GM18502 (cell line): ENCODE data around the gene HNRNPDL.
"Not testable (repeated sequence)": the region's sequence is repeated elsewhere in the genome, so short reads cannot be mapped to it uniquely, and the experiment has no call there.

Experiments used
- ATAC-seq: cut with Tn5 transposase; IDR thresholded peaks from one replicate; pipeline ENCODE4 v1.9.1; 2021; ENCODE audit warnings: mild to moderate bottlenecking; ENCODE audit not compliant: unreplicated experiment, poor library complexity

Gene HNRNPDL

DNA sequence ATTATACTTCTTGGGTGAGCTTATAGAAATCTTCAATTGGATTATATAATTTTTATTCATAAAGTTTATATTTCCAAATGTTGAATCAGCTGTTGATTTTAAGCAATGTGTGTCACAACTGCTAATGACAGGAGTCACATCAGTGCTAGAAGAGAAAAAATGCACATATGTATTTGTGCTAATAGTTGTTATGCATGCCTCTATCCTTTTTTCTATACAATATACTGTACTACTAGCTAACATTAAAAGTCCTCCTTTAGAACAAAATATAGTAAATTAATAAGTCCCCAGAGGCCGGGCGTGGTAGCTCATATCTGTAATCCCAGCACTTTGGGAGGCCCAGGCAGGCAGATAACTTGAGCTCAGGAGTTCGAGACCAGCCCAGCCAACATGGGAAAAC, 32.7 kb downstream of the HNRNPDL start:
- no peak for ATAC-seq

DNA sequence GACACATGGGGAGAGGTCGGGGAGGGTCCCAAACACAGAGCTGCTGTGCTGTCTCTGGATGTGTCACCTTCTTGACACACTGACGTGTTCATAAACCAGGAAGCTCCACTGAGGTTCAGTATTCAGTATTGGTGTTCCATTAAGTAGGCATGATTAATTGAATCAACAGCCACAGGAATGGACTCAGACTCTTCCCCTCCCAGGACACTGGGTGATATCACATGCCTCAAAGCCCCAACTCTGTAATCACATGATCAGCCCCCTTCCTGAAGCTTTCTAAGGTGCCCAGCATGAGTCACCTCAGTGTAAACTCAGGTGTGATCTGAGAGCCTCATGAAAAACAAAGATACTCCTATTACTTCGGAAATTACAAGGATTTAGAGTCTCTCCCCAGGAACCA, 35.4 kb downstream of the HNRNPDL start:
- ATAC-seq = no peak

DNA sequence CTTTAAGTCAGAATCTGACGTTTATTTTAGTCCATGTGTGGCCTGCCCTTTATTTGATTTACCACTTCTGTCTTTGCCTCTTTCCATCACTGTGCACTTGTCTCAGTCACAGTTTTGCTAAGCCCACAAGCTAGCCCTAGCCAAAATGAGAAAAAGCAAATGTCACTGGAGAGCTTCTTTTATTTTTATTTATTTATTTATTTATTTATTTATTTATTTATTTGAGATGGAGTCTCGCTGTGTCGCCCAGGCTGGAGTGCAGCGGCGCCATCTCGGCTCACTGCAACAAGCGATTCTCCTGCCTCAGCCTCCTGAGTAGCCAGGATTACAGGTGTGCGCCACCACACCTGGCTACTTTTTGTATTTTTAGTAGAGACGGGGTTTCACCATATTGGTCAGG, 40.2 kb downstream of the HNRNPDL start:
- ATAC-seq = not testable (repeated sequence)

DNA sequence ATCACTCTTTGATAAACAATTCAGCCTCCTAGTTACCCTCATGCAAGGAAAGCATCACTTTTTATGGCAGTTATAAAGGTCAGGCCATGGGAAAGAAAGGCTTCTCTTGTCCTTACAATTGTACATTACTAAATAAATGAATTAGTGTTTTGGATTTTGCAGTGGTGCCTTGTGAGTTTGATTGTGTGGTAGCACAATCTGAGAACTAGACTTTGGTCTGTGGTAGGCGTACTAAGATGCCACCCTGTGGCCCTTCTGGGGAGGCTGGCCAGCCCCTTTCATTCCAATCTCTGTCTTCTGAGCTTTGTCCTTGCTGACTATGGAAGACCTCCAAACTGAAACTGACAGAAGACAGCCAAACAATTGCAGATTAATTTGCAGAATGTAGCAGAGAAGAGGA, 41.9 kb downstream of the HNRNPDL start:
- no peak for ATAC-seq

DNA sequence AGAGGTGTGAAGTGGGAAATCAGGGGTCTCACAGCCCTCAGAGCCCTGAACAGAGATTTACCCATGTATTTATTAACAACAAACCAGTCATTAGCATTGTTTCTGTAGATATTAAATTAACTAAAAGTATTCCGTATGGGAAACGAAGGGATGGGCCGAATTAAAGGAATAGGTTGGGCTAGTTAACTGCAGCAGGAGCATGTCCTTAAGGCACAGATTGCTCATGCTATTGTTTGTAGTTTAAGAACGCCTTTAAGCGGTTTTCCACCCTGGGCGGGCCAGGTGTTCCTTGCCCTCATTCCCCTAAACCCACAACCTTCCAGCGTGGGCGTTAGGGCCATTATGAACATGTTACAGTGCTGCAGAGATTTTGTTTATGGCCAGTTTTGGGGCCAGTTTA, 44.0 kb downstream of the HNRNPDL start:
- not testable (repeated sequence) for ATAC-seq

DNA sequence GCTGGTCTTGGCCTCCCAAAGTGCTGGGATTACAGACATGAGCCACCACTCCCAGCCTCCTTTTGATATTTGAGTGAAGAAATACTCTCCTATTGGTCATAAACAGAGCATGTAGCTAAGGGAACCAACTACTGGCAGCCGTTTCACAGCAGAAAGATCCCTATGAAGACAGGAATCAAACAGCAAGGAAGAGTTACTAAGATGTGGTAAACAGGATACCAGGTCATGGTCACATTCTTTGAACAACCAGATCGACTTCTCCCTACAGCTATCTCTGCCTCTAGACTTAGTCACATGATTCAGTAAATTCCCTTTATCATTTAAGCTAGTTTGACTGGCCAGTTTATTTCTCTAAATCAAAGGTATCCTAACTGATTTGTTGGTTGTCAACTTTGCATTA, 47.5 kb downstream of the HNRNPDL start:
- no peak for ATAC-seq

DNA sequence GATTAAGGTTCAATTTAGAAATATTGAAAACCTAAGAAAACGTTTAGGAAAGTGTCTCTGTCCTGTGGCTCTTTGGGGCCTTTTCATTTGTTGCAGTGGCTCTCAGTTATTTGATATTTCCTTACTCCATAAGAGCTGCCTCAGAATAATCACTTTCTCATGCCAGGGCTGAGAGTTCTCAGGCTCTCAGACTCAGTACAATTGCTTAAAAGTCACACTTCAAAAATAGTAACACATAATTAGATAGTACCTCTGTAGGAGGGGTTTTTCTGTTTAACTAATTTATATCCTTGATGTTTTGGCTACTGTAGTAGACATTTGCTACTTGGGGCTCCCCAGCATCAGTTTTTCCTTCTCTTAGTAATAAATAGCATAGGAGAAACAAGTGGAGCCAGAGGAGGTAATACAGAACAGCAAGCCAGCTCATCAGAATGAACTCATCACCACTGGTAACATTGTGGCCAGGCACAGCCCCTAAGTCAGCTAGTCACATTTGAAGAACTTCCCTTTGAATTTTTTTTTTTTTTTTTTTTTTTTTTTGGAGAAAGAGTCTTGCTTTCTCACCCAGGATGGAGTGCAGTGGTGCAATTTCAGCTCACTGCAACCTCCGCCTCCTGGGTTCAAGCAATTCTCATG, 48.5 kb downstream of the HNRNPDL start:
- ATAC-seq = no peak

DNA sequence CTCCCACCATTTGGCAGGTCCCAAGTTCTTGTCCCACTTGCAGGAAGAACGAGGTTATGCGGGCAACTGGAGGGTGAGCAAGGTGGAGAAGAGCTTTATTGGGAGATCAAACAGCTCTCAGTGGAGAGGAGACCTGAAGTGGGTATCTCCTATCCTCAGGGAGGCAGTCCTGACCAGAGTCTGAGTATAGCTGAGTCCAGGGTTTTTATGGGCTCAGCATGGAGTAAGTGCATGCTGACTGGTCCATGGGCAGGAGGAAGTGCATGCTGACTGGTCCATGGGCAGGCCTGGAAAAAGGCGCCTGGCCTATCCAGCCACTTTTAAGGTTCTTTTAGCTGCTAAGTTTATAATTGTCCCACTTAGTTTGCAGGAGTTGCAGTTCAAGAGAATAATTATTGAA, 49.0 kb downstream of the HNRNPDL start:
- ATAC-seq = no peak

DNA sequence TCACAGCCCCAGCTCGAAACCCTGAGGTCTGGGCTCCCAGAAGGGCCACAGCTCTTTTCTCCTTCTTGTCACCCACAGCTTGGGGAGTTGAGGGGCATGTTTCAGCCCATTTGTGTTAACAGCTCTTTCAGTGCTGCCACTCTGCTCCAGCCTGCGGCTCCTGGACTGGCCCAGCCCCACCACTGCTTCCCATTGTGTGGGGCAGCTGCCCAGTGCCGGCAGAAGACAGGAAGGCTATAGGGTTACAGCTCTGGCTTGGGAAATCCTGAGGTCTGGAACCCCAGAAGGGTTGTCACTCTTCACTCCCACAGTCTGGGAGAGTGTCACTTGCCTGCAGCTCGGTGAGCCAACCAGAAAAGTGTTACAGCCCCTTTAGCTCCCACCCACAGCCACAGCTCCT, 49.4 kb downstream of the HNRNPDL start:
- no peak for ATAC-seq

DNA sequence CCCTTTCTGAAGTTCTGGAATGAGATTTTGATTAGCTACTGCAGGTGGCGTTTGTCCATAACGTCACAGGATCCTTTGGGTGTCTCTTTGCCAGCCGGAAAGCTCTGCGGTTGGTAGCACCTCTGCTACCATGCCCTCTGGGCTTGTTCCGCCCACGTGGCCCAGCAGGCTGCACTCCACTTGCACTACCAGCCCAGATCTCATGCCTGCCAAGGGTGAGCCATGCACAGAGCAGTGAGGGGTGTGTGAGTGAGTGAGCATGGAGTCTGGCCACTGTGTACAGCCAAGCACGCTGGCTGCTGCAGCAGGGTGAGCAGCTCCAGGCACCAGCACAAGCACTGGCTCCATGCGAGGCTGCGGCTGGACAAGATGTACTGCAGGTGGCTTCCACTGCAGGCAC, 49.9 kb downstream of the HNRNPDL start:
- no peak for ATAC-seq

DNA sequence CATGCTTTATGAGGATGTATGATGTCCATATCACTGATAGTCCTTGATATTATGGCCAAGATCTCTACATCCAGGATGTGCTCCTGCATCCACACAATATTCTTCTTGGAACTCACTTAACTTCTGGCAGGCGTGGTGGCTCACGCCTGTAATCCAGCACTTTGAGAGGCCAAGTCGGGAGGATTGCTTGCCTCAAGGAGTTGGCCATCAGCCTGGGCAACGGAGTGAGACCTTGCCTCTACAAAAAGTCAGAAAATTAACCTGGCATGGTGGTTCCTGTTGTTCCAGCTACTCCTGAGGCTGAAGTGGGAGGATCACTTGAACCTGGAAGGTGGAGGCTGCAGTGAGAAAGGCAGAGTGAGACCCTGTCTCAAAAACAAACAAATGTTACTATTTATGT, 54.2 kb downstream of the HNRNPDL start:
- ATAC-seq = no peak

DNA sequence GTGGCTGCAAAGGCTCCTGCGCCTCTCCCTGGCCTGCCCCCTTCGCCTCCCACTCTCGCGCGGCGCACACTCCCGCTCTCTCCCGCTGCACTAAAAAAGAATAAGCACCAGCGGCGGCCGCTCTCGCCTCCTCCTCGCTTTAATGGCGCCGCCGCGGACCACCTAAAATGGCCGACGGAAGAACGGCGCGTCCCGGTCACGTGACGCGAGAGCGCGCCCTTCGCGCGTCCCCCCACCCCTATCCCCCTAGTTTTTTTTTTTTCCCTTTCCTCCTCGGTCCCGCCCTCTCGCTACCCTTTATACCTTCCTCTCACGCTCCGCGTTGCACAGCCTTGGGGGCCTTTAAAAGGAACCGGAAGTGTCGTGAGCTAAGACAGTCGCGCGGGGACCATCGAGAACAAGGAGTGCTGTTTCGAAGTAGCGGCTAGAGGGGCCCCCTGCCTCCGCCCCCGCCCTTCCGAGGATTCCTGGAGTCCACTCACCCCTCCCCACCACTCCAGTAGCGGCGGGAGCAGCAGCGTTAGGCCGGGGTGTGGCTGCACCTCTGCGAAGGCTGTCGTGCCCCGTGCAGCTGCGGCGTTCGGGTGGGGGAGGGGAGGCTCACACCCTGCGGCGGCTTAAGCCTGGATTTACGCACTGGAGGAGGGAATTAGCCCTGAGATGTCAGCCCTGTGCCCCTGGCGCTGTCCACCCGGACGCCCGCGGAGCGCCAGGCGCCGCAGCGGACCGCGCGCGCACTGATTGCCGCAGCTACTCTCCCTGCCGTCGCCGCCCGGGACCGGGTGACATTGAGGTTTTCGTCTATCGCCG, 56.2 kb downstream of the HNRNPDL start, which contains the start of gene HNRNPD:
Gene HNRNPD, minus strand, starts transcription at position 176 of the 810 bp plus-strand sequence. CDS start 313 bp downstream, outside the sequence.
- ATAC-seq = peak; percentile 92

DNA sequence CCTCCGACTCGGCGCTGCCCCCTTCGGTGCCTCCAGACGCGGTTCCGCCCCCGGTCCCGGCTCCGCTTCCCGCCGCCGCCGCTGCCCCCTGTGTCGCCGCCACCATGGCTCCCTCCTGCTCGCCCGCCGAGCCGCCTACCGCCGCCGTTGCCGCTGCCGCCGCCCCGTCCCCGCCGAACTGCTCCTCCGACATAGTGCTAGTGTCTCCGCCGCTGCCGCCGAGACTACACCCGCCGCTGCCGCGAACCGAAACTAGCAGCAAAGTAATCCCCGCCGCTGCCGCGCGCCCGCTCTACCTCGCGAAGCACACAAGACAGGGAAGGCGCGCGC, 56.8 kb downstream of the HNRNPDL start:
- ATAC-seq = peak; percentile 24
